A549 (cell line): ENCODE results near the gene BCAS3. TPM values are rescaled to one million over a fixed set of nuclear protein-coding genes. Genes with fewer than 3 reads are reported as not detected.

Experiments
- ATAC-seq, 2 experiments: fragments of 200-7000 bp in 1 of 2; fragments of >200 bp in 1 of 2; cut with Nextera tagmentation in 1 of 2; cut with Tn5 transposase in 1 of 2; 3 replicates each; pipeline versions ENCODE4 v1.8.0 to v1.9.1; 2018 to 2020; ENCODE audit warnings: mild to moderate bottlenecking in 1 of 2, moderate library complexity in 1 of 2
- CTCF ChIA-PET: fragments of 300-600 bp; sonication (Branson Sonifier 250); formaldehyde crosslinking; extraction: SDS; loops from one replicate; lab custom pipeline; 2021; ENCODE audit warnings: antibody characterized with exemption, inconsistent platforms; lab: Yijun Ruan, JAX
- POLR2A ChIA-PET: fragments of 350-600 bp; formaldehyde crosslinking; extraction: SDS; loops from one replicate; lab custom pipeline; 2021; ENCODE audit warnings: antibody characterized with exemption, inconsistent platforms; lab: Yijun Ruan, JAX
- DNase-seq, 2 experiments: peaks; one replicate each; pipeline versions ENCODE4 v3.0.0 to v3.0.0-alpha.2; 2011 to 2016; ENCODE audit warnings: low read depth in 1 of 2, low spot score in 1 of 2
- FAIRE-seq: peaks from 2 replicates; lab custom pipeline; 2011; peaks lifted over from hg19 to GRCh38; lab: Jason Lieb, UNC
- H3K27ac ChIP-seq, 2 experiments: fragments of >200 bp; sonication (Bioruptor Twin); formaldehyde crosslinking; 3 replicates each; pipeline ENCODE4 v1.5.1; 2016 to 2017
- H3K4me1 ChIP-seq: fragments of >200 bp; sonication (Bioruptor Twin); formaldehyde crosslinking; 3 replicates; pipeline ENCODE4 v1.6.1; 2016
- H3K4me2 ChIP-seq: fragments of >200 bp; sonication (Bioruptor Twin); formaldehyde crosslinking; 3 replicates; pipeline ENCODE4 v1.6.1; 2016
- H3K4me3 ChIP-seq: fragments of >200 bp; sonication (Bioruptor Twin); formaldehyde crosslinking; 3 replicates; pipeline ENCODE4 v1.5.1; 2016
- H3K9me3 ChIP-seq: fragments of >200 bp; sonication (Bioruptor Twin); formaldehyde crosslinking; 3 replicates; pipeline ENCODE4 v1.6.1; 2016
- BHLHE40 ChIP-seq: IDR thresholded peaks from 2 replicates; pipeline ENCODE4 v1.6.1; 2012; ENCODE audit warnings: low read depth, low read length, inconsistent platforms
- CBX8 ChIP-seq: fragments of 200-600 bp; sonication (generic); IDR thresholded peaks from 2 replicates; pipeline ENCODE4 v1.6.1; 2016
- JUN ChIP-seq, 2 experiments: fragments of >200 bp; sonication (Bioruptor Twin); formaldehyde crosslinking; IDR thresholded peaks; 2 replicates in 1 of 2; 3 replicates in 1 of 2; pipeline ENCODE4 v1.6.1; 2016 to 2017
- MAZ ChIP-seq: fragments of 150-350 bp; IDR thresholded peaks from 2 replicates; pipeline ENCODE4 v1.6.1; 2014; ENCODE audit warnings: antibody characterized with exemption, low read depth, low read length, borderline replicate concordance
- NFE2L2 ChIP-seq: fragments of 150-350 bp; conservative IDR thresholded peaks from 2 replicates; pipeline ENCODE4 v1.6.1; 2014; ENCODE audit warnings: low read length
- RARB ChIP-seq: fragments of 250-450 bp; sonication (Bioruptor Pico); IDR thresholded peaks from 2 replicates; pipeline ENCODE4 v1.8.0; 2021; ENCODE audit warnings: mild to moderate bottlenecking, moderate library complexity
- SMC3 ChIP-seq: fragments of >200 bp; sonication (Bioruptor Twin); formaldehyde crosslinking; IDR thresholded peaks from 3 replicates; pipeline ENCODE4 v1.6.1; 2018; ENCODE audit warnings: inconsistent platforms
- SREBF2 ChIP-seq: fragments of 450-650 bp; IDR thresholded peaks from 2 replicates; pipeline ENCODE4 v1.6.1; 2014; ENCODE audit warnings: mild to moderate bottlenecking, moderate library complexity
- WGBS: methylation state at CpG from one replicate; pipeline ENCODE4 v1.1.6; 2017; ENCODE audit errors: missing lambda C conversion rate; 5-methylcytosine and 5-hydroxymethylcytosine counted together
- polyA plus RNA-seq, 4 experiments: library from polyadenylated mRNA; depleted of rRNA in 3 of 4; stranded (reverse); fragments of >200 nt; fragmentation: RNase III in 1 of 4; extraction: RNeasy Plus Mini Kit Qiagen cat#74134 plus additional on column Dnase treatment in 1 of 4; gene quantifications; 2 replicates in 3 of 4; 3 replicates in 1 of 4; pipeline ENCODE4 v1.2.3, GENCODE V29; 2011 to 2017
- TF ChIP-seq, protein P1 (sequence below): fragments of >200 bp; sonication (Bioruptor Twin); formaldehyde crosslinking; IDR thresholded peaks from 3 replicates; pipeline ENCODE4 v1.5.1; 2016
- TF ChIP-seq, protein P2 (sequence below): fragments of >200 bp; sonication (Bioruptor Twin); formaldehyde crosslinking; IDR thresholded peaks from 3 replicates; pipeline ENCODE4 v1.6.1; 2016
- TF ChIP-seq, protein P3 (sequence below): fragments of 150-350 bp; IDR thresholded peaks from 2 replicates; pipeline ENCODE4 v1.6.1; 2014; ENCODE audit warnings: low read depth, mild to moderate bottlenecking, low read length
- TF ChIP-seq, protein P4 (sequence below): fragments of 250-450 bp; sonication (Bioruptor Pico); IDR thresholded peaks from 2 replicates; pipeline ENCODE4 v1.5.0; 2021; ENCODE audit warnings: mild to moderate bottlenecking, moderate library complexity, borderline replicate concordance

The BCAS3 gene
- polyA plus RNA-seq, 2 of the 4 experiments (the other 2 are of a cell fraction): 14.7 to 43.4 TPM

DNA sequence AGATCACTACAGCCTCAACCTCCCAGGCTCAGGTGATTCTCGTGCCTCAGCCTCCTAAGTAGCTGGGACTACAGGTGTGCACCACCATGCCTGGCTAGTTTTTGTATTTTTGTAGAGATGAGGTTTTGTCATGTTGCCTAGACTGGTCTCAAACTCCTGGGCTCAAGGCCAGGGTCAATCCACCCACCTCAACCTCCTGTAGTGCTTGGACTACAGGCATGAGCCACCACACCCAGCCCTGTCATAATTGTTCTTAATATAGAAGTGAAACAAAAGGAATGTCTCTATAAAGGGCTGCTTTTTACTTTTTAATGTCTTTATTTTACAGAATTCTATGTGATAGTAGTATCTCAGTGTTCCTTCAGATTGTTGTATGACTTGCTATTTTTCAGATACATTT lies 376.8 kb downstream of the BCAS3 start:
- Histone ChIP-seq H3K9me3 (no peaks in the 10 kb centered on the region), H3K4me2 (no peak overlapping the region), H3K27ac (no peak overlapping the region), H3K4me3 (no peak overlapping the region), H3K4me1 (no peaks in the 10 kb centered on the region)
- DNase-seq (no peak), FAIRE-seq (no peak), ATAC-seq (no peak)
- WGBS: 80% methylated on average over 1 of the region's 1 CpG
- TF ChIP-seq NFE2L2 (0 out of 2 replicates have a peak, but pooled peaks have one; percentile 16), MAZ (no peak)
- CTCF ChIA-PET: interaction anchor here (1.0 kb wide), 1 partner anchor 18 kb away, joined by 3 read pairs; no protein-coding TSS in a partner anchor
- POLR2A ChIA-PET: no interaction called here

DNA sequence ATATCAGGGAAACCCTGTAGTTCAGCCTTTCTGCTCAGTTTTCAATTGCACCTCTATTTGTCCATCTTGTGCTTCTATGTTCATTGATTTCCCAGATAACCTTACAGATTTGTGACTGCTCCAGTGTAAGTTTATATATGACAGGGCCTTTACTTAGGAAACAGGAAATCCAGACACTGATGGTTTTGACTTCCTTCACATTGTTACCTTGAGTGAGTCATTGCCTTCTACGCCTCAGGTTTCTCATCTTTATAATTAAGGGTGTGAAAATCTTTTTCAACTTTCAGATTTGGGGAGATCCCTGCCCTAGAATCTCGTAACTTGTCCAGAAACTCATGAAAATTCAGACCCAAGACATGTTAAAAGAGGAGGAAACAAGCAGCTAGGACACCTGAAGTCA lies 379.6 kb downstream of the BCAS3 start:
- Histone ChIP-seq H3K4me2 (no peak overlapping the region), H3K4me3 (no peak overlapping the region), H3K4me1 (no peaks in the 10 kb centered on the region), H3K9me3 (no peaks in the 10 kb centered on the region)
- no peak for ATAC-seq
- ChIA-PET POLR2A (no interaction called here), CTCF (no interaction called here)
- no peak for FAIRE-seq
- 83% methylated on average over 2 of the region's 2 CpGs for WGBS
- DNase-seq: no peak
- TF ChIP-seq, protein P1, sequence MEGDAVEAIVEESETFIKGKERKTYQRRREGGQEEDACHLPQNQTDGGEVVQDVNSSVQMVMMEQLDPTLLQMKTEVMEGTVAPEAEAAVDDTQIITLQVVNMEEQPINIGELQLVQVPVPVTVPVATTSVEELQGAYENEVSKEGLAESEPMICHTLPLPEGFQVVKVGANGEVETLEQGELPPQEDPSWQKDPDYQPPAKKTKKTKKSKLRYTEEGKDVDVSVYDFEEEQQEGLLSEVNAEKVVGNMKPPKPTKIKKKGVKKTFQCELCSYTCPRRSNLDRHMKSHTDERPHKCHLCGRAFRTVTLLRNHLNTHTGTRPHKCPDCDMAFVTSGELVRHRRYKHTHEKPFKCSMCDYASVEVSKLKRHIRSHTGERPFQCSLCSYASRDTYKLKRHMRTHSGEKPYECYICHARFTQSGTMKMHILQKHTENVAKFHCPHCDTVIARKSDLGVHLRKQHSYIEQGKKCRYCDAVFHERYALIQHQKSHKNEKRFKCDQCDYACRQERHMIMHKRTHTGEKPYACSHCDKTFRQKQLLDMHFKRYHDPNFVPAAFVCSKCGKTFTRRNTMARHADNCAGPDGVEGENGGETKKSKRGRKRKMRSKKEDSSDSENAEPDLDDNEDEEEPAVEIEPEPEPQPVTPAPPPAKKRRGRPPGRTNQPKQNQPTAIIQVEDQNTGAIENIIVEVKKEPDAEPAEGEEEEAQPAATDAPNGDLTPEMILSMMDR: no peak
- TF ChIP-seq SMC3: no peak
- TF ChIP-seq RARB (CRISPR knock-in tag): no peak
- TF ChIP-seq, protein P2, sequence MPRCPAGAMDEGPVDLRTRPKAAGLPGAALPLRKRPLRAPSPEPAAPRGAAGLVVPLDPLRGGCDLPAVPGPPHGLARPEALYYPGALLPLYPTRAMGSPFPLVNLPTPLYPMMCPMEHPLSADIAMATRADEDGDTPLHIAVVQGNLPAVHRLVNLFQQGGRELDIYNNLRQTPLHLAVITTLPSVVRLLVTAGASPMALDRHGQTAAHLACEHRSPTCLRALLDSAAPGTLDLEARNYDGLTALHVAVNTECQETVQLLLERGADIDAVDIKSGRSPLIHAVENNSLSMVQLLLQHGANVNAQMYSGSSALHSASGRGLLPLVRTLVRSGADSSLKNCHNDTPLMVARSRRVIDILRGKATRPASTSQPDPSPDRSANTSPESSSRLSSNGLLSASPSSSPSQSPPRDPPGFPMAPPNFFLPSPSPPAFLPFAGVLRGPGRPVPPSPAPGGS: no peak
- TF ChIP-seq, all 56 proteins: peak for 0
- H3K27ac ChIP-seq: no peak overlapping the region

DNA sequence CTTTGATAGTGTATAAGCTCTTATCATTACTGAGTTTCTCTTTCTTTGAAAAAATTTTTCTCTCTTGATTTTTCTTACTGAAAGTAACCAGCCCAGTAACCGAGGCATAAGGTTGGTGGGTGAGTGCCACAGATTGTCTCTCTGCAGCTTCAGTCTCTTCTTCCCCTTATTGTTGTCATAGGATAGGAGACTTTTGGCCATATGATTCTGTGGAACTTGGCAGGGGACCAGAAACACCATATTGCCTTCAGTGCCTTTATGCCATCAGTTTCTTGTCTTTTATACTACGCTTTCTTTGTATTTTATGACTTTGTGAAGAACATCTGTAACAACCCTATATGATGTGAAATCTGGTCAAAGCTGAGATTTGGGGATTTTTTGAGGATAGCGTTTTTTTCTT lies 380.4 kb downstream of the BCAS3 start:
- no peaks in the 10 kb centered on the region for H3K4me1 ChIP-seq
- DNase-seq: no peak
- H3K4me3 ChIP-seq: no peak overlapping the region
- ChIA-PET POLR2A (no interaction called here), CTCF (interaction anchor here (2.1 kb wide), 1 partner anchor 332 kb away, joined by 6 read pairs; no protein-coding TSS in a partner anchor)
- no peak overlapping the region for H3K27ac ChIP-seq
- no peak overlapping the region for H3K4me2 ChIP-seq
- FAIRE-seq: peak; percentile 49
- no peak for ATAC-seq
- TF ChIP-seq, protein P2: no peak
- WGBS: 94% methylated on average over 3 of the region's 3 CpGs
- no peaks in the 10 kb centered on the region for H3K9me3 ChIP-seq

DNA sequence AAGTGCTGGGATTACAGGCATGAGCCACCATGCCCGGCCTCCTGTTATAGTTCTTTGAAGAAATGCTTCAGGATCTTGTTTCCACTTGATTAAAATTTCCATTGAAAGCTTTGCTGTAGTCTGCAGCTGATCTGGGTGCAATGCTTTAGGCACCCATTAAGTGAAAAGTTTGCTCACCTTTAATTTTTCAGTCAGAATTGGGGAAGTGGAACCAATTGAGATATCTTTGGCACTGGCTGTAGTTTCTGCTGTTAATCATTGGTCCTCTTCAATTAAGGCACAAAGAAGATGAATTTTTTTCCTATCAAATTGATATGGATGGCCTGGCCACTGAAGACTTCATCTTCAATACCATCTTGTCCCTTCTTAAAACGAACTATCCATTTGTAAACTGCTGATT lies 385.9 kb downstream of the BCAS3 start:
- H3K9me3 ChIP-seq: no peaks in the 10 kb centered on the region
- no peak for ATAC-seq
- 87% methylated on average over 2 of the region's 2 CpGs for WGBS
- POLR2A ChIA-PET: no interaction called here
- no peak for FAIRE-seq
- H3K27ac ChIP-seq: no peak overlapping the region
- H3K4me2 ChIP-seq: no peak overlapping the region
- TF ChIP-seq RARB (CRISPR knock-in tag) (no peak), SREBF2 (no peak), BHLHE40 (no peak), CBX8 (no peak), JUN (IDR thresholded peaks at IDR 0.05) (no peak)
- TF ChIP-seq, protein P3, sequence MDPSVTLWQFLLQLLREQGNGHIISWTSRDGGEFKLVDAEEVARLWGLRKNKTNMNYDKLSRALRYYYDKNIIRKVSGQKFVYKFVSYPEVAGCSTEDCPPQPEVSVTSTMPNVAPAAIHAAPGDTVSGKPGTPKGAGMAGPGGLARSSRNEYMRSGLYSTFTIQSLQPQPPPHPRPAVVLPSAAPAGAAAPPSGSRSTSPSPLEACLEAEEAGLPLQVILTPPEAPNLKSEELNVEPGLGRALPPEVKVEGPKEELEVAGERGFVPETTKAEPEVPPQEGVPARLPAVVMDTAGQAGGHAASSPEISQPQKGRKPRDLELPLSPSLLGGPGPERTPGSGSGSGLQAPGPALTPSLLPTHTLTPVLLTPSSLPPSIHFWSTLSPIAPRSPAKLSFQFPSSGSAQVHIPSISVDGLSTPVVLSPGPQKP: no peak
- TF ChIP-seq, protein P4, sequence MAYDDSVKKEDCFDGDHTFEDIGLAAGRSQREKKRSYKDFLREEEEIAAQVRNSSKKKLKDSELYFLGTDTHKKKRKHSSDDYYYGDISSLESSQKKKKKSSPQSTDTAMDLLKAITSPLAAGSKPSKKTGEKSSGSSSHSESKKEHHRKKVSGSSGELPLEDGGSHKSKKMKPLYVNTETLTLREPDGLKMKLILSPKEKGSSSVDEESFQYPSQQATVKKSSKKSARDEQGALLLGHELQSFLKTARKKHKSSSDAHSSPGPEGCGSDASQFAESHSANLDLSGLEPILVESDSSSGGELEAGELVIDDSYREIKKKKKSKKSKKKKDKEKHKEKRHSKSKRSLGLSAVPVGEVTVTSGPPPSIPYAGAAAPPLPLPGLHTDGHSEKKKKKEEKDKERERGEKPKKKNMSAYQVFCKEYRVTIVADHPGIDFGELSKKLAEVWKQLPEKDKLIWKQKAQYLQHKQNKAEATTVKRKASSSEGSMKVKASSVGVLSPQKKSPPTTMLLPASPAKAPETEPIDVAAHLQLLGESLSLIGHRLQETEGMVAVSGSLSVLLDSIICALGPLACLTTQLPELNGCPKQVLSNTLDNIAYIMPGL (CRISPR knock-in tag): no peak
- DNase-seq: no peak
- no peak overlapping the region for H3K4me3 ChIP-seq
- CTCF ChIA-PET: no interaction called here
- H3K4me1 ChIP-seq: peaks cover 18% of the 10 kb centered on the region
